Adrenal gland (tissue), 12 donors: ENCODE data around the gene ARMC9. TPM values are rescaled to one million over a fixed set of nuclear protein-coding genes. Genes with fewer than 3 reads are reported as not detected.
"Not testable (repeated sequence)": the region's sequence is repeated elsewhere in the genome, so short reads cannot be mapped to it uniquely, and the experiment has no call there.

Source experiments
- DNase-seq, 7 donors: peaks; one replicate each; pipeline ENCODE4 v3.0.0-alpha.2; 2019 to 2020
- H3K27ac ChIP-seq, 5 donors: fragments of 200-600 bp; sonication (generic) in 4 of 5; 1 replicate in 3 of 5; 2 replicates in 2 of 5; pipeline versions ENCODE4 v1.5.1 to v1.8.0; 2016 to 2020; ENCODE audit warnings: mild to moderate bottlenecking in 1 of 5
- H3K27me3 ChIP-seq: fragments of 200-600 bp; 2 replicates; pipeline ENCODE4 v1.8.0; 2021
- H3K36me3 ChIP-seq, 2 donors: fragments of 200-600 bp; replicated peaks in 1 of 2; 1 replicate in 1 of 2; 2 replicates in 1 of 2; pipeline versions ENCODE4 v1.5.1 to v1.8.0; 2018 to 2022
- H3K4me1 ChIP-seq, 2 donors: fragments of 200-600 bp; replicated peaks in 1 of 2; 1 replicate in 1 of 2; 2 replicates in 1 of 2; pipeline versions ENCODE4 v1.5.1 to v1.8.0; 2018 to 2021
- H3K4me3 ChIP-seq, 4 donors: fragments of 200-600 bp; sonication (generic) in 3 of 4; one replicate each; pipeline ENCODE4 v1.5.1; 2016 to 2018
- H3K9me3 ChIP-seq, 3 donors: fragments of 200-600 bp; sonication (generic) in 1 of 3; replicated peaks in 1 of 3; 1 replicate in 2 of 3; 2 replicates in 1 of 3; pipeline versions ENCODE4 v1.5.1 to v1.8.0; 2016 to 2021
- CTCF ChIP-seq, 6 experiments: fragments of 450-650 bp in 4 of 6; fragments of 200-600 bp in 2 of 6; sonication (generic) in 1 of 6; IDR thresholded peaks; 1 replicate in 5 of 6; 2 replicates in 1 of 6; pipeline versions ENCODE4 v1.5.1 to v1.8.0; 2016 to 2021; ENCODE audit warnings: antibody characterized with exemption in 6 of 6, mild to moderate bottlenecking in 2 of 6, moderate library complexity in 1 of 6
- POLR2A ChIP-seq, 2 donors: fragments of 450-650 bp; IDR thresholded peaks; one replicate each; pipeline ENCODE4 v1.6.1; 2017; ENCODE audit warnings: antibody characterized with exemption in 2 of 2, mild to moderate bottlenecking in 2 of 2, moderate library complexity in 1 of 2
- WGBS, 4 donors: extraction: QIAGEN DNeasy Blood & Tissue Kit in 2 of 4; methylation state at CpG; one replicate each; pipeline versions ENCODE4 v1.1.5 to v1.1.7; 2013 to 2017; 5-methylcytosine and 5-hydroxymethylcytosine counted together
- intact Hi-C, 2 donors: fragments of 100-400 bp; cut with DNase I; formaldehyde crosslinking; loops; one replicate each; pipeline versions ENCODE4 v1.14.1 to v1.15.0; 2022 to 2023
- polyA plus RNA-seq, 3 donors: library from polyadenylated mRNA; stranded (reverse); fragments of 200-250 nt in 2 of 3; fragments of 350-450 nt in 1 of 3; fragmentation: Illumina TruSeq in 1 of 3; extraction: RNeasy Lipid Tissue Mini Kit (QIAGEN cat#74804) in 1 of 3; gene quantifications; one replicate each; pipeline ENCODE4 v1.2.3, GENCODE V29; 2013 to 2014
- total RNA-seq, 9 donors: library from RNA; depleted of rRNA in 4 of 9; stranded (reverse); fragments of >200 nt in 4 of 9; fragments of 120-200 nt in 1 of 9; fragmentation: NEBNext Ultra II Directional in 1 of 9; extraction: Animal tissue kit (Norgen Biotek cat#: 25700) in 1 of 9; gene quantifications; one replicate each; pipeline versions ENCODE4 v1.1.0 to v1.2.4, GENCODE V29; 2013 to 2023
- donor health status: healthy with polysubstance abuse.
- donor health status: Bipolar disorder and iron deficiency.
- donor health status: DM: yes; HTN: yes; CAD: no.
- donor health status: DM: no; HTN: no; CAD: no.
- donor health status: DM: no; HTN: no; CAD: no.
- donor health status: DM: yes; HTN: yes; CAD: no.

The ARMC9 gene
- total and polyA plus RNA-seq, 12 donors = 22.0 to 109 (median 54.2) TPM

GRCh38 chr2:231398585-231398984, 200.2 kb downstream of the ARMC9 start:
- no peaks in the 10 kb centered on the region for H3K27me3 ChIP-seq
- no peak overlapping the region for H3K4me3 ChIP-seq
- H3K36me3 ChIP-seq = peaks cover 0 to 15% of the 10 kb centered on the region in 2 donors
- intact Hi-C loops = loop anchor here in 1 of 2 donors (5.0 to 10.0 kb wide), 2 partner anchors 104 to 176 kb away; no protein-coding TSS in a partner anchor
- peak overlapping the region in 3 of 5 donors; percentile 86 to 91 (median 90) for H3K27ac ChIP-seq
- DNase-seq = no peak
- no peaks in the 10 kb centered on the region for H3K9me3 ChIP-seq
- TF ChIP-seq CTCF (IDR thresholded peaks at IDR 0.05) (no peak), POLR2A (IDR thresholded peaks at IDR 0.05) (no peak)
- 92 to 96% (median 95%) methylated on average over 9 to 27 of the region's 27 CpGs; no CpG with 5 or more reads in 1 of the 4 donors for WGBS, 4 donors
- peaks cover 35 to 43% of the 10 kb centered on the region in 2 donors for H3K4me1 ChIP-seq

- intact Hi-C loops = loop anchor here in 1 of 2 donors (5.0 to 10.0 kb wide), 2 partner anchors 104 to 177 kb away; no protein-coding TSS in a partner anchor
- TF ChIP-seq CTCF (IDR thresholded peaks at IDR 0.05) = no peak
- no peak for TF ChIP-seq POLR2A (IDR thresholded peaks at IDR 0.05)
- H3K36me3 ChIP-seq = peaks cover 0 to 15% of the 10 kb centered on the region in 2 donors
- no peak overlapping the region for H3K4me3 ChIP-seq
- no peaks in the 10 kb centered on the region for H3K27me3 ChIP-seq
- DNase-seq = no peak
- H3K27ac ChIP-seq = peak overlapping the region in 4 of 5 donors; percentile 70 to 91 (median 88)
- WGBS, 4 donors = 74 to 88% (median 79%) methylated on average over 5 to 23 of the region's 23 CpGs
- peaks cover 31 to 45% of the 10 kb centered on the region in 2 donors for H3K4me1 ChIP-seq
- H3K9me3 ChIP-seq = no peaks in the 10 kb centered on the region
Measured at GRCh38 chr2:231399046-231399852, 200.8 kb downstream of the ARMC9 start.

- H3K27me3 ChIP-seq = no peaks in the 10 kb centered on the region
- H3K36me3 ChIP-seq = peaks cover 0 to 15% of the 10 kb centered on the region in 2 donors
- H3K27ac ChIP-seq = peak overlapping the region; percentile 64 to 91 (median 86)
- intact Hi-C loops = loop anchor here in 1 of 2 donors (5.0 to 10.0 kb wide), 2 partner anchors 105 to 178 kb away; no protein-coding TSS in a partner anchor
- peaks cover 30 to 45% of the 10 kb centered on the region in 2 donors for H3K4me1 ChIP-seq
- H3K4me3 ChIP-seq = no peak overlapping the region
- WGBS, 4 donors = 20 to 35% (median 27%) methylated on average over 5 to 12 of the region's 12 CpGs
- peak in 4 of 6 experiments; percentile 8 to 45 (median 37) for TF ChIP-seq CTCF (IDR thresholded peaks at IDR 0.05)
- peak in 1 of 2 donors; percentile 40 for TF ChIP-seq POLR2A (IDR thresholded peaks at IDR 0.05)
- H3K9me3 ChIP-seq = no peaks in the 10 kb centered on the region
- DNase-seq = peak; percentile 80 to 89 (median 83)
Measured at GRCh38 chr2:231399853-231400680, 201.6 kb downstream of the ARMC9 start.

GRCh38 chr2:231400681-231401080, 202.2 kb downstream of the ARMC9 start:
- H3K27me3 ChIP-seq, intact Hi-C loops, DNase-seq, H3K9me3 ChIP-seq, H3K4me3 ChIP-seq: not testable (repeated sequence)
- peak in 2 of 6 experiments; percentile 9 to 17 for TF ChIP-seq CTCF (IDR thresholded peaks at IDR 0.05)
- H3K27ac ChIP-seq = peak overlapping the region in 4 of 5 donors; percentile 75 to 91 (median 88)
- WGBS, 4 donors = 22 to 34% (median 29%) methylated on average over 8 of the region's 8 CpGs
- peaks cover 27 to 51% of the 10 kb centered on the region in 2 donors for H3K4me1 ChIP-seq
- peaks cover 0 to 15% of the 10 kb centered on the region in 2 donors for H3K36me3 ChIP-seq

- H3K36me3 ChIP-seq = peaks cover 0 to 15% of the 10 kb centered on the region in 2 donors
- DNase-seq, H3K9me3 ChIP-seq, H3K4me3 ChIP-seq, intact Hi-C loops, H3K27me3 ChIP-seq: not testable (repeated sequence)
- 81 to 92% (median 88%) methylated on average over 18 to 23 of the region's 23 CpGs for WGBS, 4 donors
- H3K27ac ChIP-seq = peak overlapping the region in 3 of 5 donors; percentile 33 to 91 (median 86)
- peaks cover 31 to 55% of the 10 kb centered on the region in 2 donors for H3K4me1 ChIP-seq
Measured at GRCh38 chr2:231401101-231401500, 202.7 kb downstream of the ARMC9 start.
